Panc1 (cell line): ENCODE measurements around the gene ABCC1. TPM values are rescaled to one million over a fixed set of nuclear protein-coding genes. Genes with fewer than 3 reads are reported as not detected.

Source experiments
- ATAC-seq: fragments of 200-7000 bp; cut with Tn5 transposase; 2 replicates; pipeline ENCODE4 v1.9.1; 2020; ENCODE audit warnings: mild to moderate bottlenecking, moderate library complexity
- BruUV-seq: library from RNA; stranded (reverse); fragments of 400-500 nt; replicated peaks from 2 replicates; lab custom pipeline; 2021; lab: Mats Ljungman, UMichigan
- CTCF ChIA-PET: fragments of 300-600 bp; sonication (Branson Sonifier 250); formaldehyde crosslinking; loops from one replicate; lab custom pipeline; 2022; ENCODE audit warnings: antibody characterized with exemption; lab: Charles Lee
- POLR2A ChIA-PET: fragments of 300-600 bp; sonication (Branson Sonifier 250); formaldehyde crosslinking; loops from one replicate; lab custom pipeline; 2022; ENCODE audit warnings: antibody characterized with exemption; lab: Charles Lee
- DNase-seq: peaks from one replicate; pipeline ENCODE4 v3.0.0-alpha.2; 2010; ENCODE audit warnings: low read depth, low spot score
- H3K27ac ChIP-seq: 2 replicates; pipeline ENCODE4 v1.5.1; 2011; ENCODE audit warnings: mild to moderate bottlenecking, low read length, inconsistent platforms
- H3K27me3 ChIP-seq: fragments of 200-500 bp; sonication (Bioruptor generic); 2 replicates; pipeline ENCODE4 v1.6.0; 2014; ENCODE audit warnings: low read length, inconsistent platforms; ENCODE audit not compliant: control insufficient read depth, insufficient read depth
- H3K36me3 ChIP-seq: fragments of 200-500 bp; sonication (Bioruptor generic); 2 replicates; pipeline ENCODE4 v1.5.1; 2014; ENCODE audit warnings: inconsistent platforms, mild to moderate bottlenecking, low read length, moderate library complexity; ENCODE audit not compliant: control insufficient read depth, insufficient read depth
- H3K4me1 ChIP-seq: 2 replicates; pipeline ENCODE4 v1.5.1; 2011; ENCODE audit warnings: inconsistent platforms, mild to moderate bottlenecking, low read length, moderate library complexity; ENCODE audit not compliant: control insufficient read depth, insufficient read depth
- H3K4me3 ChIP-seq, 2 experiments: 2 replicates each; pipeline ENCODE4 v1.5.1; 2011 to 2012; ENCODE audit warnings: low read depth in 2 of 2, low read length in 2 of 2, mild to moderate bottlenecking in 2 of 2, inconsistent platforms in 1 of 2, moderate library complexity in 1 of 2
- H3K9me3 ChIP-seq: fragments of 200-500 bp; sonication (Bioruptor generic); 2 replicates; pipeline ENCODE4 v1.5.1; 2014; ENCODE audit warnings: low read depth, mild to moderate bottlenecking, inconsistent platforms, low read length, moderate library complexity; ENCODE audit not compliant: control insufficient read depth, insufficient read depth
- POLR2AphosphoS5 ChIP-seq: IDR thresholded peaks from 2 replicates; pipeline ENCODE4 v1.6.1; 2012; ENCODE audit warnings: mild to moderate bottlenecking, low read depth, low read length, moderate library complexity
- REST ChIP-seq, 2 experiments: IDR thresholded peaks; 2 replicates each; pipeline ENCODE4 v1.6.1; 2011 to 2012; ENCODE audit warnings: low read depth in 2 of 2, control low read depth in 1 of 2, low read length in 1 of 2, mild to moderate bottlenecking in 1 of 2, moderate library complexity in 1 of 2; ENCODE audit not compliant: insufficient read depth in 1 of 2
- SIN3A ChIP-seq: IDR thresholded peaks from 2 replicates; pipeline ENCODE4 v1.6.1; 2012; ENCODE audit warnings: low read depth, mild to moderate bottlenecking, low read length, moderate library complexity, borderline replicate concordance; ENCODE audit not compliant: insufficient read depth
- TCF7L2 ChIP-seq: IDR thresholded peaks from 2 replicates; pipeline ENCODE4 v1.6.1; 2011; ENCODE audit warnings: mild to moderate bottlenecking, low read depth, low read length, inconsistent platforms
- in situ Hi-C: cut with HindIII; loops from 2 replicates; pipeline ENCODE4 v1.10.0; 2016; ENCODE audit warnings: low sequenced_read_pairs, low pct_unique_long_range_greater_than_20kb
- intact Hi-C: fragments of 100-400 bp; cut with micrococcal nuclease; formaldehyde crosslinking; loops from one replicate; pipeline ENCODE4 v1.10.0; 2022; ENCODE audit not compliant: unreplicated experiment
- total RNA-seq: library from RNA; stranded (reverse); gene quantifications from one replicate; pipeline ENCODE4 v1.2.1, GENCODE V29; 2021; ENCODE audit not compliant: unreplicated experiment
- TF ChIP-seq, protein P1 (sequence below): fragments of 450-650 bp; IDR thresholded peaks from 2 replicates; pipeline ENCODE4 v1.5.1; 2017; ENCODE audit warnings: mild to moderate bottlenecking

Gene ABCC1
- total RNA-seq, 1 experiment from 2014 or later: 296 TPM

- no peaks in the 10 kb centered on the region for H3K27me3 ChIP-seq
- intact Hi-C loops (loop anchor here (5.0 kb wide), 1 partner anchor 245 kb away; no protein-coding TSS in a partner anchor), in situ Hi-C loops (no loop called here)
- ChIA-PET CTCF (no interaction called here), POLR2A (interaction anchor here (0.5 to 0.6 kb wide), 2 partner anchors 69 to 127 kb away, joined by 3 to 9 read pairs; no protein-coding TSS in a partner anchor)
- peak; percentile 96 for DNase-seq
- no TSS peak for BruUV-seq
- peak; percentile 93 for ATAC-seq
- H3K27ac ChIP-seq: peak overlapping the region; percentile 95
- no peaks in the 10 kb centered on the region for H3K9me3 ChIP-seq
- no peaks in the 10 kb centered on the region for H3K36me3 ChIP-seq
- H3K4me1 ChIP-seq: peaks cover 88% of the 10 kb centered on the region
- TF ChIP-seq, protein P1, sequence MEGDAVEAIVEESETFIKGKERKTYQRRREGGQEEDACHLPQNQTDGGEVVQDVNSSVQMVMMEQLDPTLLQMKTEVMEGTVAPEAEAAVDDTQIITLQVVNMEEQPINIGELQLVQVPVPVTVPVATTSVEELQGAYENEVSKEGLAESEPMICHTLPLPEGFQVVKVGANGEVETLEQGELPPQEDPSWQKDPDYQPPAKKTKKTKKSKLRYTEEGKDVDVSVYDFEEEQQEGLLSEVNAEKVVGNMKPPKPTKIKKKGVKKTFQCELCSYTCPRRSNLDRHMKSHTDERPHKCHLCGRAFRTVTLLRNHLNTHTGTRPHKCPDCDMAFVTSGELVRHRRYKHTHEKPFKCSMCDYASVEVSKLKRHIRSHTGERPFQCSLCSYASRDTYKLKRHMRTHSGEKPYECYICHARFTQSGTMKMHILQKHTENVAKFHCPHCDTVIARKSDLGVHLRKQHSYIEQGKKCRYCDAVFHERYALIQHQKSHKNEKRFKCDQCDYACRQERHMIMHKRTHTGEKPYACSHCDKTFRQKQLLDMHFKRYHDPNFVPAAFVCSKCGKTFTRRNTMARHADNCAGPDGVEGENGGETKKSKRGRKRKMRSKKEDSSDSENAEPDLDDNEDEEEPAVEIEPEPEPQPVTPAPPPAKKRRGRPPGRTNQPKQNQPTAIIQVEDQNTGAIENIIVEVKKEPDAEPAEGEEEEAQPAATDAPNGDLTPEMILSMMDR: no peak
- TF ChIP-seq TCF7L2: peak; percentile 44; the same call in 1 of the 2 replicates
- TF ChIP-seq POLR2AphosphoS5: peak; percentile 90
- 0 out of 2 replicates have a peak, but pooled peaks have one; percentile 68 for TF ChIP-seq SIN3A
- TF ChIP-seq REST (IDR thresholded peaks at IDR 0.05; ENCODE audit: insufficient read depth in 1 of 2, low read depth in 2 of 2, low read length in 1 of 2): no peak
- H3K4me3 ChIP-seq: peak overlapping the region in 1 of 2 experiments; percentile 18; a peak in 1 of 4 replicates
Observed at GRCh38 chr16:16021988-16022682, 72.7 kb downstream of the ABCC1 start.

DNA sequence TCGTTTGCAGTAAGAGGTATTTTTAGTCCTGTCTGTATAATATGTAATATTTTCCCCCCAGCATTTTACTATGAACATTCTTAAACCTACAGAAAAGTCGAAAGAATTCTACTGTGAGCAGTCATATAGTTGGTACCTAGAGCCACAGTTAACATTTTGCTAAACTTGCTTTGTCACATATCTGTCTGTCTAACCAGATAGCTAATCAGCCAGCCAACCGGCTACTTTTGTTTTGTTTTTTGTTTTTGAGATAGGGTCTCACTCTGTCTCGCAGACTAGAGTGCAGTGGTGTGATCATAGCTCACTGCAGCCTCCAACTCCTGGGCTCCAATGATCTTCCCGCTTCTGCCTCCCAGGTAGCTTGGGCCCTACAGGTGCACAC is 73.3 kb downstream of the ABCC1 start:
- intact Hi-C loops: loop anchor here (5.0 kb wide), 1 partner anchor 245 kb away; no protein-coding TSS in a partner anchor
- peak overlapping the region; percentile 95 for H3K27ac ChIP-seq
- TSS peak; percentile 5 for BruUV-seq
- in situ Hi-C loops: no loop called here
- ChIA-PET POLR2A (no interaction called here), CTCF (no interaction called here)
- no peak for TF ChIP-seq SIN3A
- TF ChIP-seq, protein P1: no peak
- no peak for TF ChIP-seq TCF7L2
- TF ChIP-seq POLR2AphosphoS5: no peak
- TF ChIP-seq REST (IDR thresholded peaks at IDR 0.05; ENCODE audit: insufficient read depth in 1 of 2, low read depth in 2 of 2, low read length in 1 of 2): no peak
- H3K27me3 ChIP-seq: no peaks in the 10 kb centered on the region
- no peaks in the 10 kb centered on the region for H3K36me3 ChIP-seq
- H3K4me3 ChIP-seq: no peak overlapping the region
- H3K9me3 ChIP-seq: no peaks in the 10 kb centered on the region
- peaks cover 90% of the 10 kb centered on the region for H3K4me1 ChIP-seq
- DNase-seq (no peak), ATAC-seq (no peak)
